Tongue (tissue), 2 donors: Measurements from ENCODE around the gene ARMC5. TPM values are rescaled to one million over a fixed set of nuclear protein-coding genes. Genes with fewer than 3 reads are reported as not detected.
"Not testable (repeated sequence)": the region's sequence is repeated elsewhere in the genome, so short reads cannot be mapped to it uniquely, and the experiment has no call there.

Experiments used
- DNase-seq: peaks from one replicate; pipeline ENCODE4 v3.0.0-alpha.2; 2015
- total RNA-seq: library from RNA; depleted of rRNA; stranded (reverse); fragments of >200 nt; gene quantifications from one replicate; pipeline ENCODE4 v1.2.3, GENCODE V29; 2014

ARMC5 gene
- total RNA-seq, 1 donor from 2014 or later, result 7.2 TPM

DNA sequence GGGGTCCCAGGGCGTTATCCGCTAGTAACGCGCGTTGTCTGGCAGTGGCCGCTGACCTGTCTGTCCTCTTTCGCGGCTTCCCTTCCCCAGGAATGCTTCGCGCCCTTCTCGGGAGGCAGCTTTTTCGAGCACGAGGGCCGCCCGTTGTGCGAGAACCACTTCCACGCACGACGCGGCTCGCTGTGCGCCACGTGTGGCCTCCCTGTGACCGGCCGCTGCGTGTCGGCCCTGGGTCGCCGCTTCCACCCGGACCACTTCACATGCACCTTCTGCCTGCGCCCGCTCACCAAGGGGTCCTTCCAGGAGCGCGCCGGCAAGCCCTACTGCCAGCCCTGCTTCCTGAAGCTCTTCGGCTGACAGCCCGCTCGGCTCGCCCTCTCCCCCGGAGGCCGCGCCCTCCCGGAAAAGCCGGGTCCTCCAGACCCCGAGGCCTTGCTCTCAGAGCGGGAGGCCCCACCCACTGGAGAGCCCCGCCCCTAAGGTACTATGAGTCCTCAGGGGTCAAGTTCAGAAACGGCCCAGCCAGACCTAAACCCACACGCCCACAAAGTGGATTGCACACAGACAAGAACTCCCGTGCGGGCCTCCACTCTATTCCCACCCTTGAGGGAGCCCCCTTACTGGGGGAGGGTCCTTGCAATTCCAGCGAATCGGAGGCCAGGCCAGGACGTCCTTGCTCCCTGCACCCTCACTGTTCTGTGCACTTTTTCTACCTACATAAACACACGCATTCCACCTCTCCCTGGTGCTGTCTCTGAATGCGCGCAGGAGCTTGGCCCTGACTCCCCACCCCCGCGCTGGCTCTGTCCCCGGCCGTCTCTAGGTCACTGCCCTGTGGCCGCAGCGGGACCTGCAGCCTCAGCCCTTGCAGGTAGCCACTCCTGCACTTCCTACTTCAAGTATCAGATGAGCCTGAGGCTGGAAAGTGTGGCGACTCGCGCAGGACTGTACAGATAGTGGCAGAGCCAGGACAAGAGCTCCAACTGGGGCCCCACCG lies 18.2 kb downstream of the ARMC5 start:
- DNase-seq, result no peak

DNA sequence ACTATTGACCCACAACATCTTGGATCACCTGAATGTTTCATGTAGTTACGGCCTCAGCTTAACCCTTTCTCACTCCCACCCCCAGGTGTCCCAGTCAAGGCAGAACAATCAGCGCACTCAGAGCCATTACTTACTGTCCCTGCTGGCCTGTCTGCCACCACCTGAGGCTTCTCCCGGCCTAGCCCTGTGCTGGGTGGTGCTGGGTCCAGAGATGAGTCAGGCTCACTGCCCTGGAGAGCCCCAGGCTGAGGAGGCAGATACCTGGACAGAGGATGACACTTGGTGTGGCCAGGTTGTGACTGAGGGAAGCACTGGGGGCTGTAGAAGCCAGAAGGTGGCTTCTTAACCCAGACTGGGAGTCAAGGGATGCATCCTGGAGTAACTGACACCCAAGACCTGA lies 19.7 kb downstream of the ARMC5 start:
- DNase-seq, result no peak

DNA sequence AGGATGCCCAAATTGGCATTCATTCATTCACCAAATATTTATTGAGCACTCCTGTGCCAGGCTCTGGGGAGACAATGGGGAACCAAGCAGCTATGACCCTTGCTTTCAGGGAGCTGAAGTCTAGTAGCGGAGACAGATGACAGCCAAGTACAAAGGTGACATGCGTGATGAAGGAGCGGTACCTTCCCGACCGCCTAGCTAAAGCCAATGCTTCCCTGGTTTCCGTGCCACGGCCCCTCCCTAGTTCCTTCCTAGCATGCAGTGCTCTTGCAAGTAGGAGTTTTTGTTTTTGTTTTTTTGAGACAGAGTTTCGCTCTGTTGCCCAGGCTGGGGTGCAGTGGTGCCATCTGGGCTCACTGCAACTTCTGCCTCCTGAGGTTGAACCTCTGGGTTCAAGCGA lies 20.4 kb downstream of the ARMC5 start:
- no peak for DNase-seq

DNA sequence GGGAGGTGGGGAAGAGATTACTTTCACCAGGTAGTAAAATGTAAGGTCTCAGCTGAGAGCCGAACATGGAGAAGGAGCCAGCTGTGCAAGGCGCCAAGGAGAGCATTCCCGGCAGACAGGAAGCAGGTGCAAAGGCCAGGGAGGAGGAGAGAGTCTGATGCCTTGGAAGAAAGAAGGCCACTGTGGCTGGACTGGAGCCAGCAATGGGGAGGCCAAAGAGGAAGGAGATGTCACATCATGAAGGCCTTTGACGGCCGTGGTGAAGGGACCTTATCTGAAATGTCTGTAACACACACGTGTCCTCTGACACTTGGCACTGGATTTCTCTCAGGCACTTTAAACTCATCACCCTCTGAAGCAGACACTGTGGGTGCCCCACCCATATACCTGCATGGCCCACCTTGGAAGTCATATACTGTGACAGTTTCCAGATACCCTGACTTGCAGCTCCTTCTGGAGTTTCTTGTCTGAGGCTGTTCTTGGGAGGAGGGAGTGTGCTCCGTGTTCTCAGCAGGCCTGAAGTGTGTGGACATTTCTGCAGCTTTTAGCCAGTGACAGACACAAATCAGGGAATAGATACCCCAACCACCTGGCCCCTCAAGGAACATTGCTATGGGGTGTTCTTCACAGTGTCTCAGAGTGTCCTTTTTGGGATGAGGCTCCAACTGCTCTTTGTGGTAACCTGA lies 21.7 kb downstream of the ARMC5 start:
- peak; percentile 41 for DNase-seq

DNA sequence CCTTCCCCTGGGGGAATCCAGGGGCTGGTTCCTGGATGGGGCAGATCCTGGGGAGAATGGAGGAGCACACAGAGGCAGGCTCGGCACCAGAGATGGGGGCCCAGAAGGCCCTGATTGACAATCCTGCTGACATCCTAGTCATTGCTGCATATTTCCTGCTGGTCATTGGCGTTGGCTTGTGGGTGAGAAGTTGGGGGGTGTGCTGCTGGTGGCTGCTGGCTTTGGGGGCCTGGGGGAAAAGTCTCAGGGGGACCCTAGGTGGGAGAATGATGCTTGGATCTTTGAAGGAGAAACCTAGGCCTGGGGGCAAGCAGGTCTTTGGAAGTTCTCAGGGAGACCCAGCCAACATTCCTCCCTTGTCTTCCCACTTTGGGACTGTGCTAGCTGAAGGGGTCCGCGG lies 23.8 kb downstream of the ARMC5 start, which contains the start of gene SLC5A2:
SLC5A2 (plus strand) TSS at position 43 of the 400 bp plus-strand sequence; CDS start at position 57, 14 bp downstream.
- no peak for DNase-seq

DNA sequence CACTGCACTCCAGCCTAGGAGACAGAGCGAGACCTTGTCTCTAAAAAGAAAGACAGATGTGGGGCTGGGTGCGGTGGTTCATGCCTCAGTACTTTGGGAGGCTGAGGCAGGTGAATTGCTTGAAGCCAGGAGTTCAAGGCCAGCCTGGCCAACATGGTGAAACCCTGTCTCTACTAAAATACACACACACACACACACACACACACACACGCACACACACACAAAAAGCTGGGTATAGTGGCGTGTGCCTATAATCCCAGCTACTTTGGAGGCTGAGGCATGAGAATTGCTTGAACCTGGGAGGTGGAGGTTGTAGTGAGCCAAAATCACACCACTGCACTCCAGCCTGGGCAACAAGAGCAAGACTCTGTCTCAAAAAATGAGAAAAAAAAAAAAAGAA lies 24.7 kb downstream of the ARMC5 start:
- DNase-seq, result not testable (repeated sequence)

DNA sequence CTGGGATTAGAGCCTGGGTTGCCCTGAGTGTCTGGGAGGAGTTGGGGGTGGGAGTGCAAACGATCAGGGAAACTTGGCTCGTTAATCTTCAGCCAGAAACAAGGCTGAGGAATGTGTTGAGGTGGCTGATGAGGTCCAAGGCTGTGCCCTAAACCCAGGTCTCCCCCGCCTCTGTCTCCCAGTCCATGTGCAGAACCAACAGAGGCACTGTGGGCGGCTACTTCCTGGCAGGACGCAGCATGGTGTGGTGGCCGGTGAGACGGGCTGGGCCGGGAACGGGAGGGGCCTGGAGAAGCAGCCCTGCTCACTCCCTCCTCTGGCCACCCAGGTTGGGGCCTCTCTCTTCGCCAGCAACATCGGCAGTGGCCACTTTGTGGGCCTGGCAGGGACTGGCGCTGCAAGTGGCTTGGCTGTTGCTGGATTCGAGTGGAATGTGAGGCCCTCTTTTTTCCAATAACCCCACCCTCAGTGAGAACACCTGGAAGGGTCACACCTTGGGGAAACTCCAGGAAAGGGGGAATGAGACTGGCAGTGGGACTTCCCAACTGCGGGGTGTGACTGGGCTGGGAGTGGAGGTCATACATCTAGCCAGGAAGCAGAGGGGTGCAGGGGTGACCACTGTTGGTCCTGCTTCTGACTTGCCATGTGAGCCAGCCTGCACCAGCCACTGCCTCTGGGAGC lies 25.3 kb downstream of the ARMC5 start:
- DNase-seq, result no peak

DNA sequence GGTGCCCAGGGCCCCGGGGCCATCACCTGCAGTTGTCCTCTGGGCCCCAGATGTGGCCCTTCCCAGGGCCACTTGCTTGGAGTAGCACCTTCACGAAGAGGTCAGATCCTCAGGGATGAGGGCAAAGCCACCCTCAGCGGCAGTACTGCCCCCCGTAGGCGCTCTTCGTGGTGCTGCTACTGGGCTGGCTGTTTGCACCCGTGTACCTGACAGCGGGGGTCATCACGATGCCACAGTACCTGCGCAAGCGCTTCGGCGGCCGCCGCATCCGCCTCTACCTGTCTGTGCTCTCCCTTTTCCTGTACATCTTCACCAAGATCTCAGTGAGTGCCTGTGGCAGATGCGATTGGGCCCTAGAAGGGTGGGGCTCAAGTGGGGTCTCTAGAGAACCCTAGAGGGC lies 26.3 kb downstream of the ARMC5 start:
- DNase-seq, result no peak

DNA sequence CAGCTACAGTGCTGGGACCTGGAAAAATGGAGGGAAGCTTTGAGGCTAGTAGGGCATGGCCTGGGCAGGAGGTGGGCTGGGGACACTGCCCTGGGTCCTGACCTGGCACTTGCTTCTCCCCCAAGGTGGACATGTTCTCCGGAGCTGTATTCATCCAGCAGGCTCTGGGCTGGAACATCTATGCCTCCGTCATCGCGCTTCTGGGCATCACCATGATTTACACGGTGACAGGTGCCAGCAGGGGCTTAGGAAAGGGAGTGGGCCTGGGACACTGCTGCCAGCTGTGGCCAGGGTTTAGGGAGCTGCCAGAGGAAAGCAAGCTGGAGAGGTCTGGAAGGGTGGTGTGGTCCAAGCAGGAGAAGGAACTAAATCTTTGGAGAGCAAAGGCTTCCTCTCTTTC lies 26.7 kb downstream of the ARMC5 start:
- DNase-seq, result peak; percentile 90

DNA sequence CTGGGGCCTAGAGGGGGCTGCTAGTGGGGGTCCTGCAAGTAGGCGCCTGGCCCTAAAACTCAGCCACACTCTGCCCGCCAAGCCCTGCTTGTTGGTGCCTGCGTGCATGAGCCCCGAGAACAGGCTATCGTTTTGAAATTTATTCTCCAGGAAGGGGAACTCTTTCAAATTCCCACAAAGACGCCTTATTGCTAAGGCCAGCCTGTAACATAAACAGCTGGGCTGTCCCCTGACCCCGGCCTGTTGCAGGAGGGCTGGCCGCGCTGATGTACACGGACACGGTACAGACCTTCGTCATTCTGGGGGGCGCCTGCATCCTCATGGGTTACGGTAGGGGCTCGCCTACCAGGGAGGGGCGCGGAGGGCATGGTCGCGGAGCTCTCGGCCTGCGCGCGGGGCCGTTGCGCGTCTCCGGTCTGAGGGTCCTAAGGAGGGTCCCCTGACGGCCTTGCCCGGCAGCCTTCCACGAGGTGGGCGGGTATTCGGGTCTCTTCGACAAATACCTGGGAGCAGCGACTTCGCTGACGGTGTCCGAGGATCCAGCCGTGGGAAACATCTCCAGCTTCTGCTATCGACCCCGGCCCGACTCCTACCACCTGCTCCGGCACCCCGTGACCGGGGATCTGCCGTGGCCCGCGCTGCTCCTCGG lies 27.9 kb downstream of the ARMC5 start:
- peak; percentile 13 for DNase-seq

DNA sequence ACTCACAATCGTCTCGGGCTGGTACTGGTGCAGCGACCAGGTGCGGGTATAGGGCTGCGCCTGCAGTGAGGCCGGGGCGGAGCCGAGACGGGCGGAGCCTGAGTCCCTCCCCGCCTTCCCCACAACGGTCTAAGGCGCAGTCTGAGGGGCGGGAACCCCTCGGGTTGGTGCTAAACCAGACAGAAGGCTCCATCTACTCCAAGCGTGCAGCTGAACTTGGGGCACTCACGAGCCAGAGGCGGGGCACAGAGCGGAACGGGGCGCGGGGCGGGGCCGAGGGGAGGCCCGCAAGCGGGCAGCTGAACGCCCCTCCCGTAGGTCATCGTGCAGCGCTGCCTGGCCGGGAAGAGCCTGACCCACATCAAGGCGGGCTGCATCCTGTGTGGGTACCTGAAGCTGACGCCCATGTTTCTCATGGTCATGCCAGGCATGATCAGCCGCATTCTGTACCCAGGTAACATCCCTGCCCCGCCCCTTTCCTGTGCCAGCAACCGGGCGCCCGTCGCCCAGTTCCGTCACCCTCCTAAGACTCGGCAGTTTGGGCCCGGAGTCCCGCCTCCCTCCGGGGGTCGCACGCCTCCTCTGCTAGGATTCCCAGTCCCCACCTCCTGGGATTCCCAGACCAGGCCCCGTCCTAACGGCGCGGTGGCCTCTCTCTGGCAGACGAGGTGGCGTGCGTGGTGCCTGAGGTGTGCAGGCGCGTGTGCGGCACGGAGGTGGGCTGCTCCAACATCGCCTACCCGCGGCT lies 28.6 kb downstream of the ARMC5 start:
- peak; percentile 74 for DNase-seq

DNA sequence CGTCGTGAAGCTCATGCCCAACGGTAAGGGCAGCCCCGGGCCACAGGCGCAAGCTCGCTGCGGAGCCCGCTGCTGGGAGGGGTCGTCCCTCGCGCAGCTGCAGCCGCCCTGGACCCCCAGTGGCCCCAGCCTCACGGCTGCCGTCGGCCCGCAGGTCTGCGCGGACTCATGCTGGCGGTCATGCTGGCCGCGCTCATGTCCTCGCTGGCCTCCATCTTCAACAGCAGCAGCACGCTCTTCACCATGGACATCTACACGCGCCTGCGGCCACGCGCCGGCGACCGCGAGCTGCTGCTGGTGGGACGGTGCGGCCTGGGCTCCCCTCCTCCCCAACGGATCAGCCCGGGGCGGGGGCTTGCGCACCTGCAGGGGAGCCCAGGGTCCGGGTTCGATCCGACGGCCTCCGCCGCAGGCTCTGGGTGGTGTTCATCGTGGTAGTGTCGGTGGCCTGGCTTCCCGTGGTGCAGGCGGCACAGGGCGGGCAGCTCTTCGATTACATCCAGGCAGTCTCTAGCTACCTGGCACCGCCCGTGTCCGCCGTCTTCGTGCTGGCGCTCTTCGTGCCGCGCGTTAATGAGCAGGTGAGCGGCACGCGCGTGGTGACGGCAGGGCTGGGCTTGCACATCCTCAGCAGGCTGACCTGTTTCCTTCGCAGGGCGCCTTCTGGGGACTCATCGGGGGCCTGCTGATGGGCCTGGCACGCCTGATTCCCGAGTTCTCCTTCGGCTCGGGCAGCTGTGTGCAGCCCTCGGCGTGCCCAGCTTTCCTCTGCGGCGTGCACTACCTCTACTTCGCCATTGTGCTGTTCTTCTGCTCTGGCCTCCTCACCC lies 29.4 kb downstream of the ARMC5 start:
- peak; percentile 43 for DNase-seq

DNA sequence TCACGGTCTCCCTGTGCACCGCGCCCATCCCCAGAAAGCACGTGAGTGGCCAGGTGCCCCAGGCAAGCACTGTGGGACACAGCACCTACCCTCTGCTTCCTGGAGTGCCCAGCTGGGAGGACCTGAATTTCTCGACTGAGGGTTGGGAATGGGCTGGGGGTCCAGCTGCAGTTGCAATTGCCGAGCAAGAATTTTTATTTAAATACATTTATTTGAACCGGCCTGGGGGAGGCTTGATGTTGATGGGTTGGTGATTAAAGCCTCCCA lies 29.9 kb downstream of the ARMC5 start:
- no peak for DNase-seq

DNA sequence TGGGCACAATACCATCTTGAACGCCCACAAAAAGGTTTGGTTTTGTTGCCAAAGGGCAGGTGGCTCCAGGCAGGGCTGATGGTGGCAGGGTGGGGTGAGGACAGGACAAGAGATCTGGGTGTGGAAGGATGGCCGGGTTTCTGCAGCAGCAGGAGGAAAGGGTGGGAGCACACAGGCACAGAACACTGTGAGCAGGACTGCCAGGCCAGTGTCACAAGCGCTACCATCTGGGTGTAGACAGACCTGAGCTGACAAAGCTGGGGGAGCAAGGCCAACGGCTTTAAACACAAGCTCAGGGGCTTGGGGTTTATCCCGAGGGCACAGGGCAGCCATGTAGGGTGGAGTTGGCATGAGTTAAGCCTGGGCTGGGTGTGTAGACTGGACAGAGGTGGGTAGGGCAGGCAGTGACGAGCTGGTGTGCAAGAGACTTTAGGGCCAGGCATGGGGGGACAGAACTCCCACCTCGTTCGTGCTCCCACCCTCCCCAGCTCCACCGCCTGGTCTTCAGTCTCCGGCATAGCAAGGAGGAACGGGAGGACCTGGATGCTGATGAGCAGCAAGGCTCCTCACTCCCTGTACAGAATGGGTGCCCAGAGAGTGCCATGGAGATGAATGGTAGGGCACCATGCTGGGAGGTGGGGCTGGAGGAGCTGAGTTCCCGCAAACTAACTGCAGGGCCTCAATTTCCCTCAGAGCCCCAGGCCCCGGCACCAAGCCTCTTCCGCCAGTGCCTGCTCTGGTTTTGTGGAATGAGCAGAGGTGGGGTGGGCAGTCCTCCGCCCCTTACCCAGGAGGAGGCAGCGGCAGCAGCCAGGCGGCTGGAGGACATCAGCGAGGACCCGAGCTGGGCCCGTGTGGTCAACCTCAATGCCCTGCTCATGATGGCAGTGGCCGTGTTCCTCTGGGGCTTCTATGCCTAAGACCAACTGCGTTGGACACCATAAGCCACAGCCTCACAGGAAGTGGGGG lies 30.6 kb downstream of the ARMC5 start:
- peak; percentile 2 for DNase-seq

DNA sequence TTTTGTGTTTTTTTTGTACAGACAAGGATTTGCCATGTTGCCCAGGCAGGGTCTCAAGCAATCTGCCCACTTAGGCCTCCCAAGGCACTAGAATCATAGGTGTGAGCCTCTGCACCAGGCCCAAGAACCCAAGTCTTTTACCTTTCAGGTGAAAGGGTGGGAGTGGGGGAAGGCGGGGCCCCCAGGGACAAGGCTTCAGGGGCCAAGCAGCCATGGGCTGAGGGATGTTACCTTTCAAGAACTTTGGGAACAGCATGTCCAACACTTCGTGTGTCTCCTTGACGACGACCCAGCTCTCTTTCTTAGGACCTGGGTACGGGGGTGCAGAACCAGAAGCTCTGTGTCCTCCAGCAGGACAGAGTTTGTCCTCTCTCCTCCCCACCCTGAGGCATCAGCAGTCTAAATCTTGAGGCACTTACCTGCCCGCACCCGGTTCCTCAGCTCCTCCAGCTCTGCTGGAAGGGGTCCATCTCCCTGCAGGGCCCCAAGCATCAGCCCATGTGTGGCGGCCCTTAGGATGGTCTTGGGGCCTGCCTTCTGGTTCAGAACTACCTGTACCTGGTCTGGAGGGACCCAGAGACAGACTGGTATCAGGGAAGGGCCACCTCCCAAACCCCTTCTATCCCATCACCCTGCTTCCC lies 32.6 kb downstream of the ARMC5 start:
- no peak for DNase-seq

DNA sequence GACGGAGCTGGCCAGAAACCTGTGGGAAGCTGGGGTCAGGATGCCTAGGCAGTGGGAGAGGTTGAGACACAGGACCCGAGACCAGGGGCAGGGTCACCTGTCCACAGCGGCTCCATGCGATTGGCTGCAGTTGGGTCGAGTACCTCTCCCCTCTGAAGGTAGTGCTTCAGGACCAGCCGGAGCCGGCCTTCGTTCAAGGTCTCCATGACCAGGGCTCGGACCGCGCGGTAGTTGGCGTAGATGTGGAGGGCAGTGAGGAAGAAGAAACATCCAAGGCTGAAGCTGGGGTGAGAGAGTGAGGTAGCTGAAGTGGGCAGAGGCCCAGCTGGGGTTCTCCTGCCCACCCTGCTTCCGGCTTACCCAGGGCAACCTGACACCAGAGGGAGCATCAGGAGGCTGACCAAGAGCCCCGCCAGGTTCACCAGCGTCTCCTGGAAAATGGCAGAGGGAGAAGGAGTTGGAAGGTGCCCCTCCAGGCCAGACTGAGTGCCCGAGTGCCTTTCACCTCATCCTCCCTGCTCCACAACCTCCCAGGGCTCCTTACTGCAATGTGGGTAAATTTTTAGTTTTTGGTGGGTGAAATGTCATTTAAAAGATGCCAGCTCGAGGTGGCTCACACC lies 34.3 kb downstream of the ARMC5 start:
- no peak for DNase-seq

DNA sequence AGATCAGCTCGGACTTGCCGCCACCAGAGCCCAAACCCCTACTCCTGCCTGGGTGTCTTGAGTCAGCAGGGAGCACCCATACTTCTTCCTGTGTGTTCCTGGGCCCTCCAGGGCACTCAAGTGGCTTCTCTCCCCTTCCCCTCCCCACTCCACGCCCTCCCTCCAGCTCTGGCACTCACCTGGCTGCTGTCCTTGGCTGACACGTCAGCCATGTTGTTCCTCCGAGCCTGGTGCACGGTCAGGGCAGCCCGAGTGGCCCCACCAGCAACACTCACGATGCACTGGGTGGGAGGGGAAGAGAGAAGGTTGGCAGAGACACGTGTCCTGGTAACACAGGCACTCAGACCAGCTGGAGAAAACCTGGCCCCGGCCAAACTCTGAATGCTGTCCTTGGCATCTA lies 37.4 kb downstream of the ARMC5 start:
- no peak for DNase-seq

DNA sequence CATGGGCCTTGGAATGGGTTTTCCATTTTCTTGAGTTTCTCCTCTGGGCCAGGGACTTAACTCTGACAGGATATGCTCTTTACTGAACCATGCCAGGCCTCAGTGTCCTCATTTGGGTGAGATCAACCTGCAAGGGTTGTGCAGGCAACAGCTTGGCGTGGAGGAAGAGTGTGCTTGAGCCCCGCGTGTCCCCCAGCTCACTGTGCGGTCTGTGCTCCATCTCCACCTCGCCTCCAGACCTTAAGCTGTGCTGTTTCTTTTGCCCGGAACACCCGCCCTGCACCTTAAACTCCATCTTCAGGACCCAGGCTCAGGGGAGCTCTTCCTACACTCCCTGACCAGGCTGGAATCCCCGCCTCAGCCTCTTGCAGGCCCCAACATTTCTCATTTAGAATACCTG lies 39.2 kb downstream of the ARMC5 start:
- DNase-seq, result no peak

DNA sequence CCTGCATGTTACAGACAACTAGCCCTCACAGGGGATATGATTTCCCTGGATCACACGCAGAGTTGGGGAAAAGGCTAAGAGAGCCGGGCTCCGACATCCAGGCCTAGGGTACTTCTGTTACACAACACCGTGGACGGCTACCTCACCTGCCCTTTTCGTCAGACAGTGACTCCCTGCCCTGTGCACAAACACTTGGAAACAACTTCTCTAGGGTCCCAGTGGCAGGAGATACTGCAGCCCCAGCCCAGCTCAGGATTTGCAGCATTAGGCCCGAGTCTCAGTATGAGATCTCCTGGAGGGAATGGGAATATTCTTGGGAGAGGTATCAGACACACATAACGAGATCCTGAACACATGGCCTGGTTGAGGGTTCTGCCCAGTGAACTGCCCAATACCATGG lies 40.6 kb downstream of the ARMC5 start:
- no peak for DNase-seq
